Loucy (cell line): ENCODE measurements around the gene ITPK1.

Source experiments
- H2AFZ ChIP-seq: fragments of 200-600 bp; sonication (generic); 2 replicates; pipeline ENCODE4 v1.6.0; 2016; ENCODE audit warnings: antibody characterized with exemption, mild to moderate bottlenecking, low read length, moderate library complexity
- H3F3A ChIP-seq: fragments of 200-600 bp; 2 replicates; pipeline ENCODE4 v1.6.0; 2016; ENCODE audit warnings: antibody characterized with exemption, low read depth, mild to moderate bottlenecking
- H3K27me3 ChIP-seq: fragments of 200-600 bp; sonication (generic); 2 replicates; pipeline ENCODE4 v1.6.1; 2014; ENCODE audit warnings: low read length, mild to moderate bottlenecking; ENCODE audit not compliant: insufficient read depth, poor library complexity, severe bottlenecking
- H3K36me3 ChIP-seq: fragments of 200-600 bp; sonication (generic); 2 replicates; pipeline ENCODE4 v1.6.1; 2016; ENCODE audit warnings: low read length; ENCODE audit not compliant: insufficient read depth
- H3K4me1 ChIP-seq: fragments of 200-600 bp; sonication (generic); 2 replicates; pipeline ENCODE4 v1.5.1; 2014; ENCODE audit warnings: low read length, mild to moderate bottlenecking; ENCODE audit not compliant: insufficient read depth, poor library complexity, severe bottlenecking
- H3K4me2 ChIP-seq: fragments of 200-600 bp; sonication (generic); 2 replicates; pipeline ENCODE4 v1.6.0; 2014; ENCODE audit warnings: antibody characterized with exemption, low read length, low read depth, mild to moderate bottlenecking; ENCODE audit not compliant: poor library complexity, severe bottlenecking
- H3K4me3 ChIP-seq: fragments of 200-600 bp; sonication (generic); 2 replicates; pipeline ENCODE4 v1.5.1; 2014; ENCODE audit warnings: low read length, mild to moderate bottlenecking, mixed read lengths; ENCODE audit not compliant: poor library complexity, severe bottlenecking
- H3K79me2 ChIP-seq: fragments of 200-600 bp; sonication (generic); 2 replicates; pipeline ENCODE4 v1.6.1; 2014; ENCODE audit warnings: low read length; ENCODE audit not compliant: insufficient read depth
- H3K9ac ChIP-seq: fragments of 200-600 bp; sonication (generic); 2 replicates; pipeline ENCODE4 v1.6.0; 2014; ENCODE audit warnings: mild to moderate bottlenecking, low read depth, low read length, moderate library complexity; ENCODE audit not compliant: poor library complexity, severe bottlenecking
- H3K9me2 ChIP-seq: fragments of 200-600 bp; sonication (generic); replicated peaks from 2 replicates; pipeline ENCODE4 v1.6.1; 2016; ENCODE audit warnings: low read depth, low read length, mixed read lengths
- H3K9me3 ChIP-seq: fragments of 200-600 bp; sonication (generic); 2 replicates; pipeline ENCODE4 v1.6.1; 2014; ENCODE audit warnings: mild to moderate bottlenecking, antibody characterized with exemption, low read length, low read depth; ENCODE audit not compliant: insufficient read depth
- H4K20me1 ChIP-seq: fragments of 200-600 bp; sonication (generic); 2 replicates; pipeline ENCODE4 v1.6.0; 2014; ENCODE audit warnings: antibody characterized with exemption, low read length, mild to moderate bottlenecking; ENCODE audit not compliant: insufficient read depth, poor library complexity, severe bottlenecking
- EZH2phosphoT487 ChIP-seq: fragments of 200-600 bp; IDR thresholded peaks from 2 replicates; pipeline ENCODE4 v1.6.1; 2018; ENCODE audit warnings: antibody characterized with exemption, mild to moderate bottlenecking, moderate library complexity, borderline replicate concordance
- TF ChIP-seq, protein P1 (sequence below): fragments of 200-600 bp; sonication (generic); conservative IDR thresholded peaks from 2 replicates; pipeline ENCODE4 v1.5.1; 2014; ENCODE audit warnings: mild to moderate bottlenecking, antibody characterized with exemption, low read length

ITPK1 gene

DNA sequence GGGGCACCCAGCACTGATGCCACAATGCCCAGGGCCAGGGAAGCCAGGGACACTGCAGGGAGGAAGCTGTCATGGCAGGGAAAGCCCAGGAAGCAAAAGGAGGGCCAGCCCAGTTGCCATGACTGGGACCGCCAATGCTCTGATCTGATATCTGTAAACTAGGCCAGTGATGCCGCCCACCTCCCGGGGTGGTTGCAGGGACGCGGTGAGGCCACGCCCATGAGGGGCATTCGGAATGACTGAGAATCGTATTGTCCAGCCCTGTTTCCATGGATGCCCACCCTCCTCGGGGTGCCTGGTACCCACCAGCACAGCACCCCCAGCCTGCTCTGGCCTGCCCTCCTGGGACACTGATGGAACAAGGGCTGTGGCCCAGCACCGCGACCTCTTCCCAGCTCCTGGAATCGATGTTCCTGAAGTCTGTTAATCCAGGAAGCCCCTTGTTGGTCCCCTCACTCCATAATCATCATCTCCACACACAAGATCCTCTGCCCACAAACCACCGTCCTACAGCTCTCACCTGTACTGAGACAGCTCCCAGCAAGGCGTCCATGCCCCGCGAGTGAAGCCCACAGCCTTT is 144.0 kb downstream of the ITPK1 start:
- peaks cover 13% of the 10 kb centered on the region; the same call in 1 of the 2 replicates for H3K36me3 ChIP-seq
- no peak overlapping the region for H3K4me3 ChIP-seq
- no peak overlapping the region for H3K9ac ChIP-seq
- H3K79me2 ChIP-seq: peaks cover 4% of the 10 kb centered on the region; the same call in 1 of the 2 replicates
- H3K4me1 ChIP-seq: no peaks in the 10 kb centered on the region
- TF ChIP-seq EZH2phosphoT487: no peak
- TF ChIP-seq, protein P1, sequence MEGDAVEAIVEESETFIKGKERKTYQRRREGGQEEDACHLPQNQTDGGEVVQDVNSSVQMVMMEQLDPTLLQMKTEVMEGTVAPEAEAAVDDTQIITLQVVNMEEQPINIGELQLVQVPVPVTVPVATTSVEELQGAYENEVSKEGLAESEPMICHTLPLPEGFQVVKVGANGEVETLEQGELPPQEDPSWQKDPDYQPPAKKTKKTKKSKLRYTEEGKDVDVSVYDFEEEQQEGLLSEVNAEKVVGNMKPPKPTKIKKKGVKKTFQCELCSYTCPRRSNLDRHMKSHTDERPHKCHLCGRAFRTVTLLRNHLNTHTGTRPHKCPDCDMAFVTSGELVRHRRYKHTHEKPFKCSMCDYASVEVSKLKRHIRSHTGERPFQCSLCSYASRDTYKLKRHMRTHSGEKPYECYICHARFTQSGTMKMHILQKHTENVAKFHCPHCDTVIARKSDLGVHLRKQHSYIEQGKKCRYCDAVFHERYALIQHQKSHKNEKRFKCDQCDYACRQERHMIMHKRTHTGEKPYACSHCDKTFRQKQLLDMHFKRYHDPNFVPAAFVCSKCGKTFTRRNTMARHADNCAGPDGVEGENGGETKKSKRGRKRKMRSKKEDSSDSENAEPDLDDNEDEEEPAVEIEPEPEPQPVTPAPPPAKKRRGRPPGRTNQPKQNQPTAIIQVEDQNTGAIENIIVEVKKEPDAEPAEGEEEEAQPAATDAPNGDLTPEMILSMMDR: no peak
- no peak overlapping the region for H3K4me2 ChIP-seq
- H4K20me1 ChIP-seq: no peaks in the 10 kb centered on the region
- H3K27me3 ChIP-seq: no peaks in the 10 kb centered on the region
- no peaks in the 10 kb centered on the region for H3F3A ChIP-seq
- H2AFZ ChIP-seq: no peak overlapping the region
- H3K9me3 ChIP-seq: no peaks in the 10 kb centered on the region; the same call in 1 of the 2 replicates
- H3K9me2 ChIP-seq: no peaks in the 10 kb centered on the region

GRCh38 chr14:92970271-92970670 is 145.5 kb downstream of the ITPK1 start:
- Histone ChIP-seq H3K9me2 (no peaks in the 10 kb centered on the region), H3K9me3 (no peaks in the 10 kb centered on the region), H3K9ac (no peak overlapping the region), H3K36me3 (no peaks in the 10 kb centered on the region; the same call in 1 of the 2 replicates), H3K4me1 (no peaks in the 10 kb centered on the region), H4K20me1 (no peaks in the 10 kb centered on the region), H3K79me2 (peaks cover 6% of the 10 kb centered on the region; the same call in 1 of the 2 replicates), H3K27me3 (no peaks in the 10 kb centered on the region), H3K4me2 (no peak overlapping the region), H3K4me3 (no peak overlapping the region), H3F3A (no peaks in the 10 kb centered on the region), H2AFZ (no peak overlapping the region)
- TF ChIP-seq, protein P1: no peak
- no peak for TF ChIP-seq EZH2phosphoT487

- no peaks in the 10 kb centered on the region for H4K20me1 ChIP-seq
Measured at GRCh38 chr14:92969871-92970270, 145.9 kb downstream of the ITPK1 start.

More at GRCh38 chr14:92969871-92970270, 145.9 kb downstream of the ITPK1 start:
- TF ChIP-seq, protein P1: no peak
- no peak for TF ChIP-seq EZH2phosphoT487
- Histone ChIP-seq H3K9ac (no peak overlapping the region), H3K36me3 (no peaks in the 10 kb centered on the region), H3K27me3 (no peaks in the 10 kb centered on the region), H3K4me2 (no peak overlapping the region), H3K9me3 (no peaks in the 10 kb centered on the region), H3K9me2 (no peaks in the 10 kb centered on the region), H3K4me1 (no peaks in the 10 kb centered on the region), H3F3A (no peaks in the 10 kb centered on the region), H3K4me3 (no peak overlapping the region), H2AFZ (no peak overlapping the region), H3K79me2 (peaks cover 9% of the 10 kb centered on the region; the same call in 1 of the 2 replicates)
